ENCODE data around the gene LEFTY1. TPM values are rescaled to one million over a fixed set of nuclear protein-coding genes. Genes with fewer than 3 reads are reported as not detected.

Gene LEFTY1
- total and polyA plus RNA-seq, 4 donors = 0.42 to 1.4 (median 0.87) TPM

DNA sequence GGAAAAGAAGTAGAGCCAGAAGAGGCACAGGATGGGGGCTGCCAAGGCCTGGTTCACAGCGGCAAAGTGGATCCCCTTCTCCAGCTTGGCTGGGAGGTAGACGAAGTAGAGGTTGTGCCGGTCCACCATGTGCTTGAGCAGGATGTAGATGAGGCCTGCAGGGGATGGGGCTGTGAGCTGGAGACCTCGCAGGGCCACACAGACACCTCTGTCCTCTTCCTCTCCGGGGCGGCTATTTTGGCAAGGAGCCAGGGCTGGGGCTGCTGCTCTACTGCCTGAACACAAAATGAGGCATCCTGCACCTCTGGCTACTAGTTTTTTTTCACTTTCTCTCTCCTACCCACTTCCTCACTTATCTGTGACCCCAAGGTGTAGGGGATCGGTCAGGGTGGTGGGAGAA is 39.0 kb downstream of the LEFTY1 start (continued):
- TF ChIP-seq GABPA (IDR thresholded peaks at IDR 0.05 in 1 of 2, conservative IDR thresholded peaks at IDR 0.05 in 1 of 2) = no peak
- no peak for TF ChIP-seq FOXA2 (IDR thresholded peaks at IDR 0.05)
- no peak for TF ChIP-seq RAD21 (IDR thresholded peaks at IDR 0.05)

DNA sequence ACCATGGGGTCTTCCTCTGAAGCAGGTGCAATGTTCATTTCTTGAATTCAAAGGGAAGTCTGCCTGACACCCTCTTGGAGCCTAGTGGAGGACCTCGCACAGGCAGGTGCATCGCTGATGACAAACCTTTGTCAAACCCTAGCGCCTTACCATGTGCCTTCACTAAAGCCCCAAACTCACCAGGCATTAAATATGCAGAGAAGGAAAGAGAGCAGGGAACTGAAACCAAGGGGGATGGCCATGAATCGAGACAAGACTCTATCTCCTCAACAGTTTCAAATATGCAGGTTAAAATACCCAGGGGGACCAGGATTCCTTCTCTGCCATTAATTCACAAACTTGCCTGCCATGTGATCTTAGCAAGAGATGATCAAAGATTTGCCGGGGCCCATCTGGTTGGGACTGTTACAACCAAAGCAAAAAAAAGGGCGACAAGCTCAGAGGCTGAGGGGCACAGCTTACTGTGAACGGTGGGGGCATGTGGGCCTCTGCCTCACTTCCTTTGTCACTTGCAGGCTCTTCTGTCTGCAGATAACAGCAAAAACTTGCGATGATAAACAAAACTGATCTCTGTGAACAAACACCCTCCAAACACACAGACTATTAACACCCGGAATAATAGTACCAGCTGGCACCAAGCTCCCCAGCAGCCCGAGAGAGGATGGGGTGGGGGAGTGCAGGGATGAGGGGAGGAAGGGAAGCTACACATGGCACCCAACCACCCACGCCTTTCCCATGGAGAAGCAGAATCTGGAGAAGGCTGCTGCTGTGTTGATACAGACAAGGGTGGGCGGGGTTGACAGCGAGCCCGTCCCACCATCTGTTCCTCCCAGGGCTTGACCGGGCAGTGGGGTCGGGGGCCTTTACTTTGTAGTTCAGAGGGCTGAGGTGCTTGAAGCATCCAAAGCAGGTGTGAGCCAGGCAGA is 40.7 kb downstream of the LEFTY1 start:
- no peak overlapping the region for H3K4me3 ChIP-seq (ENCODE audit: low read depth in 1 of 3, low read length in 3 of 3)
- no peak for TF ChIP-seq YY1 (IDR thresholded peaks at IDR 0.05)
- no peak for TF ChIP-seq RAD21 (IDR thresholded peaks at IDR 0.05)
- no peak for TF ChIP-seq GABPA (IDR thresholded peaks at IDR 0.05 in 1 of 2, conservative IDR thresholded peaks at IDR 0.05 in 1 of 2)
- TF ChIP-seq, protein P1, sequence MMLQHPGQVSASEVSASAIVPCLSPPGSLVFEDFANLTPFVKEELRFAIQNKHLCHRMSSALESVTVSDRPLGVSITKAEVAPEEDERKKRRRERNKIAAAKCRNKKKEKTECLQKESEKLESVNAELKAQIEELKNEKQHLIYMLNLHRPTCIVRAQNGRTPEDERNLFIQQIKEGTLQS (IDR thresholded peaks at IDR 0.05) = no peak
- no peak for TF ChIP-seq HNF4G (IDR thresholded peaks at IDR 0.05)
- TF ChIP-seq, protein P2, sequence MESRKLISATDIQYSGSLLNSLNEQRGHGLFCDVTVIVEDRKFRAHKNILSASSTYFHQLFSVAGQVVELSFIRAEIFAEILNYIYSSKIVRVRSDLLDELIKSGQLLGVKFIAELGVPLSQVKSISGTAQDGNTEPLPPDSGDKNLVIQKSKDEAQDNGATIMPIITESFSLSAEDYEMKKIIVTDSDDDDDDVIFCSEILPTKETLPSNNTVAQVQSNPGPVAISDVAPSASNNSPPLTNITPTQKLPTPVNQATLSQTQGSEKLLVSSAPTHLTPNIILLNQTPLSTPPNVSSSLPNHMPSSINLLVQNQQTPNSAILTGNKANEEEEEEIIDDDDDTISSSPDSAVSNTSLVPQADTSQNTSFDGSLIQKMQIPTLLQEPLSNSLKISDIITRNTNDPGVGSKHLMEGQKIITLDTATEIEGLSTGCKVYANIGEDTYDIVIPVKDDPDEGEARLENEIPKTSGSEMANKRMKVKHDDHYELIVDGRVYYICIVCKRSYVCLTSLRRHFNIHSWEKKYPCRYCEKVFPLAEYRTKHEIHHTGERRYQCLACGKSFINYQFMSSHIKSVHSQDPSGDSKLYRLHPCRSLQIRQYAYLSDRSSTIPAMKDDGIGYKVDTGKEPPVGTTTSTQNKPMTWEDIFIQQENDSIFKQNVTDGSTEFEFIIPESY (IDR thresholded peaks at IDR 0.05) = no peak
- TF ChIP-seq CTCF (IDR thresholded peaks at IDR 0.05; ENCODE audit: low read depth, low read length, missing input control) = no peak
- TF ChIP-seq FOXA2 (IDR thresholded peaks at IDR 0.05) = no peak
- no peak for TF ChIP-seq NR2F2 (IDR thresholded peaks at IDR 0.05)
- H3K36me3 ChIP-seq (ENCODE audit: control insufficient read depth in 4 of 4, insufficient read depth in 3 of 4, low read depth in 1 of 4, low read length in 3 of 4) = peaks cover 7 to 50% (median 28%) of the 10 kb centered on the region in 4 donors
- WGBS = 63% methylated on average over 16 of the region's 16 CpGs
- no peak overlapping the region for H3K27ac ChIP-seq (ENCODE audit: low read depth in 1 of 2, low read length in 2 of 2)
- peaks cover 0 to 6% (median 1%) of the 10 kb centered on the region in 4 donors for H3K4me1 ChIP-seq (ENCODE audit: control insufficient read depth in 4 of 4, insufficient read depth in 4 of 4, low read length in 3 of 4)
- no peaks in the 10 kb centered on the region for H3K27me3 ChIP-seq (ENCODE audit: control insufficient read depth in 4 of 4, insufficient read depth in 4 of 4, low read length in 3 of 4)
- no peak for DNase-seq (ENCODE audit: low spot score)
- no peaks in the 10 kb centered on the region for H3K9me3 ChIP-seq (ENCODE audit: control insufficient read depth in 4 of 4, low read length in 3 of 4)
- H3K9ac ChIP-seq (ENCODE audit: low read depth in 1 of 2, low read length in 2 of 2) = no peak overlapping the region

GRCh38 chr1:225847610-225848009 is 41.3 kb downstream of the LEFTY1 start:
- no peak for DNase-seq (ENCODE audit: low spot score)
- peaks cover 0 to 6% (median 1%) of the 10 kb centered on the region in 4 donors for H3K4me1 ChIP-seq (ENCODE audit: control insufficient read depth in 4 of 4, insufficient read depth in 4 of 4, low read length in 3 of 4)

More at GRCh38 chr1:225847610-225848009, 41.3 kb downstream of the LEFTY1 start:
- Histone ChIP-seq H3K27me3 (ENCODE audit: control insufficient read depth in 4 of 4, insufficient read depth in 4 of 4, low read length in 3 of 4) (no peaks in the 10 kb centered on the region), H3K9ac (ENCODE audit: low read depth in 1 of 2, low read length in 2 of 2) (no peak overlapping the region), H3K27ac (ENCODE audit: low read depth in 1 of 2, low read length in 2 of 2) (no peak overlapping the region), H3K36me3 (ENCODE audit: control insufficient read depth in 4 of 4, insufficient read depth in 3 of 4, low read depth in 1 of 4, low read length in 3 of 4) (peaks cover 7 to 54% (median 28%) of the 10 kb centered on the region in 4 donors), H3K9me3 (ENCODE audit: control insufficient read depth in 4 of 4, low read length in 3 of 4) (no peaks in the 10 kb centered on the region), H3K4me3 (ENCODE audit: low read depth in 1 of 3, low read length in 3 of 3) (no peak overlapping the region)
- 30% methylated on average over 4 of the region's 4 CpGs for WGBS
- TF ChIP-seq HNF4G (IDR thresholded peaks at IDR 0.05) (no peak), RAD21 (IDR thresholded peaks at IDR 0.05) (peak in 1 of 2 donors; percentile 10), HNF4A (conservative IDR thresholded peaks at IDR 0.05) (no peak), EGR1 (IDR thresholded peaks at IDR 0.05; ENCODE audit: low read depth in 2 of 2) (no peak), SP1 (IDR thresholded peaks at IDR 0.05) (no peak), RXRA (IDR thresholded peaks at IDR 0.05) (no peak)
